Activated T-cell treated with anti-CD3 and anti-CD28 coated beads for 1 hour (primary cell): ENCODE data around the gene MS4A2.
"Not testable (repeated sequence)": the region's sequence is repeated elsewhere in the genome, so short reads cannot be mapped to it uniquely, and the experiment has no call there.

Source experiments
- DNase-seq: peaks from one replicate; pipeline ENCODE4 v3.0.0-alpha.2; 2020; ENCODE audit warnings: low read depth

The MS4A2 gene

DNA sequence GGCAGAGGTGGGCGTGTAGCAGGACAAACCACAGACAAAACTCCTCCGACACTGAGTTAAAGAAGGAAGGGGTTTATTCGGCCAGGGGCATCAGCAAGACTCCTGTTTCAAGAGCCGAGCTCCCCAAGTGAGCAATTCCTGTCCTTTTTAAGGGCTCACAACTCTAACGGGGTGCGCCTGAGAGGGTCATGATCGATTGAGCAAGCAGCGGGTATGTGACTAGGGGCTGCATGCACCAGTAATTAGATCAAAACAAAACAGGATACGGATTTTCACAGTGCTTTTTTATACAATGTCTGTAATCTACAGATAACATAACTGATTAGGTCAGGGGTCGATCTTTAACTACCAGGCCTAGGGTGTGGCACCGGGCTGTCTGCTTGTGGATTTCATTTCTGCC, 12.9 kb downstream of the MS4A2 start:
- DNase-seq: not testable (repeated sequence)

- not testable (repeated sequence) for DNase-seq
Measured at GRCh38 chr11:60104471-60105115, 16.1 kb downstream of the MS4A2 start.

DNA sequence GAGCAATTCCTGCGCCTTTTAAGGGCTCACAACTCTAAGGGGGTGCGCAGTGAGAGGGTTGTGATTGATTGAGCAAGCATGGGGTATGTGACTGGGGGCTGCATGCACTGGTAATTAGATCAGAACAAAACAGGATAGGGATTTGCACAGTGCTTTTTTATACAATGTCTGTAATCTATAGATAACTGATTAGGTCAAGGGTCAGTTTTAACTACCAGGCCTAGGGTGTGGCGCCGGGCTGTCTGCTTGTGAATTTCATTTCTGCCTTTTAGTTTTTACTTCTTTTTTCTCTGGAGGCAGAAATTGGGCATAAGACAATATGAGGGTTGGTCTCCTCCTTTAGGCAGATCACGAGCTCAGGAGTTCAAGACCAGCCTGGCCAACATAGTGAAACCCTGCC, 20.2 kb downstream of the MS4A2 start:
- DNase-seq: not testable (repeated sequence)

DNA sequence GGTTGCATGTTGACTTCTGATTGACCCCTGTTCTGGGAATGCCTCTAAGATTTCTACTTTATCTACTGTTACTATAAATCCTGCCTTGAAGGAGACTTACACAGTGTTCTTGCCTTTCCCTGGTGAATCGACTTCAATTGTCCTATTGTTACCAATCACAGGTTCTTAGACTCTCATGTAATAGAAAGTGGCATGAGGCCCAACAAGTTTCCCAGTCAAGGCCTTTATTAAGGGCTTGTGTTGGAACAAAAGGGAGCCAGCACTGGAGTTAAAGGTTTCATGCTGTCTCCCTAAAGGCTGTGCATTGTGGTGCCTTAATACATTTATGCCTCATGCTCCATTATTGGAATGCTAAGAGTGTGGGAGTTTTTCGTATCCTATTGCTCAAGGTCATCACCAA, 23.3 kb downstream of the MS4A2 start:
- DNase-seq: no peak

GRCh38 chr11:60116996-60117790, 28.7 kb downstream of the MS4A2 start:
- no peak for DNase-seq

GRCh38 chr11:60118338-60118737, 29.9 kb downstream of the MS4A2 start:
- no peak for DNase-seq

DNA sequence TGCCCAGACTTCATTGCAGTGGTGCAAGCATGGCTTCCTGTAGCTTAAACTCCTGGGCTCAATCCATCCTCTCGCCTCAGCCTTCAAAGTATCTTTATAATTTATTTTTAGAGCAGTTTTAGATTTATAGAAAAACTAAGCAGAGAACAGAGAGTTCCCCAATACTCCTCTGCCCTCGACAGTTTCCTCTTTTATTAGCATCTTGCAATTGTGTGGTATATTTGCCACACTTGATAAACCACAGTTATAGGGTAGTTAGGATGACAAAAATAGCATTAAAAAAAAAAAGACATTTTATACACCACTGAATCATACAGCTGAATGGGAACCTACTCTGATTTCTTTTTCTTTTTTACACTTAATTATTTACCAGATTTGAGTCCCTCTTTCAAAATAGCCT, 31.2 kb downstream of the MS4A2 start:
- DNase-seq: no peak

DNA sequence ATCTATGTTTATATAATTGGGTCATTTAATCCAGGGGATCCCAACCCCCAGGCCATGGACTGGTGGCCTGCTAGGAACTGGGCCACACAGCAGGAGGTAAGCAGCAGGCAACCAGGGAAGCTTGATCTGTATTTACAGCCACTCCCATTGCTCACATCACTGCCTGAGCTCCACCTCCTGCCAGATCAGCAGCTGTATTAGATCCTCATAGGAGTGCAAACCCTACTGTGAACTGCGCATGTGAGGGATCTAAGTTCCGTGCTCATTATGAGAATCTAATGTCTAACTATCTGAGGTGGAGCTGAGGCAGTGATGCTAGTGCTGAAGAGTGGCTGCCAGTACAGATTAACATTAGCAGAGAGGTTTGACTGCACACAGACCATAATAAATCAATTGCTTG, 32.8 kb downstream of the MS4A2 start:
- no peak for DNase-seq

- DNase-seq: no peak
Measured at GRCh38 chr11:60122414-60123036, 34.1 kb downstream of the MS4A2 start.

GRCh38 chr11:60124802-60125432, 36.5 kb downstream of the MS4A2 start:
- DNase-seq: no peak

DNA sequence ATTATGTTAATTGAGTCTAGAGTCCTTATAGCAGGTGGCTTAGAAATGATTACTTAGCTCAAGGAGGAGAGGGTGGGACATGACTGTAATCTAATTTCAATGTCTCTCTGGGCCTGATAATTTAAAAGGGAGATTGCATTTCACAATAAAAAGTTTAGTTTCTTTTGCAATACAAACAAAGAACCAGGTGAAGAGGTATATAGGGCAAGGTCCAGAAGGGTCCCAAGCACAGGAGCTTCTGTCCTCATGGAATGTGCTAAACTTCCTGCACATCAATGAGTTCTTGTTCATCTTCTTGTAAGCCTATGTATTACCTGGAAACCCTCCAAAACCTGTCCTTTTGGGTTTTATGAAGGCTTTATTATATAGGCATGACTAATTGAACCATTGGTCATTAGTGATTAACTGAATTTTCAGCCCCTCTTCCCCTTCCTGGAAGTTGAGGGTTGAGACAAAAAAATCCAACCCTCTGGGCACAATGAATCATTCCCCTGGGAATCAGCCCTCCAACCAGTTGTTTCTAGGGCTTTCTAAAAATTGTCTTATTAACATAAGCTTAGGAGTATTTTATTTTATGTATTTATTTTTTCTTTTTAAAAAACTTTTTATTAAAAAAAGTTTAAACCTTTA, 37.6 kb downstream of the MS4A2 start:
- DNase-seq: no peak

- DNase-seq: no peak
Measured at GRCh38 chr11:60127311-60127811, 38.9 kb downstream of the MS4A2 start.

DNA sequence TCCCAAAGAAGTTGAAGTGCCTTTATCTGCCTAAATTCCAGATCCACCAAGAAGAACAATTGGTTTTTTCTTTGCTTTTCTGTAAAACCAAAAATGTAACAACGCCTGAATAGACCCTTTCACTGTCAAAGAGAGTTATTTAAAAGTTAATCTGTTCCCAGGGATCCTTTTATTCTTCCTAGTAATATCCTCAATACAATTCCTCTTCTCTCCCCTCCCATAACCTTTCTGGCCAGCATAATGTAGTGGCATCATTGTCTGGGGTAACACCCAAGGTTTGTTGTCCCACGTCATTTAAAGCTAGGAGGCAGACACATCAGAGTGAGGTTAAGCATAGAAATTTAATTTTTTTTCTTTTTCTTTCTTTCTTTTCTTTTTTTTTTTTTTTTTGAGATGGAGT, 39.9 kb downstream of the MS4A2 start:
- DNase-seq: no peak

DNA sequence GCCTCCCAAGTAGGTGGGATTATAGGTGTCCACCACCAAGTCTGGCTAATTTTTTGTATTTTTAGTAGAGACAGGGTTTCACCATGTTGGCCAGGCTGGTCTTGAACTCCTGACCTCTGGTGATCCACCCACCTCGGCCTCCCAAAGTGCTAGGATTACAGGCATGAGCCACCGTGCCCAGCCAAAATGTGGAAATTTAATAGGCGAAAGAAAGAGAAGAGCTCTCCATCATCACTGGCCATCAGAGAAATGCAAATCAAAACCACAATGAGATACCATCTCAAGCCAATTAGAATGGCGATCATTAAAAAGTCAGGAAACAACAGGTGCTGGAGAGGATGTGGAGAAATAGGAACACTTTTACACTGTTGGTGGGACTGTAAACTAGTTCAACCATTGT, 40.4 kb downstream of the MS4A2 start:
- DNase-seq: not testable (repeated sequence)

GRCh38 chr11:60129853-60130252, 41.4 kb downstream of the MS4A2 start:
- DNase-seq: no peak

DNA sequence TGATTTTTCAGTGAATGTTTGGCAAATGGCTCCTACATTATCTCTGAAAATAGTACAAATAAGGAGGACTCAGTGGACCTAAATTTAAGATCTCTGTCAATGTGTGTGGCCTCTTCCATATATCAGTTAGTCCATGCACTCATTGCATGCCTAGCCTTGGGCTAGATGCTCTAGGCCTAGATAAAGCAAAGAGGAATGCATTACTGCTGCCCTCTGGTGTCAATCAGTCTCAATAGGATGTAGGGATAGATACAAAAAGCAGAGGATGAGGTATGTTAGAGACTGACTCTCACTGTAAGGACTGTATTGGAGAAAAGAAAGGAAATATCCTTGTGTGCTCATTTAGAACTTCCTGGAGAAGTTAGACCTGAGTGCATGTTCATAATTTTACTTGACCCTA, 42.0 kb downstream of the MS4A2 start:
- DNase-seq: no peak

DNA sequence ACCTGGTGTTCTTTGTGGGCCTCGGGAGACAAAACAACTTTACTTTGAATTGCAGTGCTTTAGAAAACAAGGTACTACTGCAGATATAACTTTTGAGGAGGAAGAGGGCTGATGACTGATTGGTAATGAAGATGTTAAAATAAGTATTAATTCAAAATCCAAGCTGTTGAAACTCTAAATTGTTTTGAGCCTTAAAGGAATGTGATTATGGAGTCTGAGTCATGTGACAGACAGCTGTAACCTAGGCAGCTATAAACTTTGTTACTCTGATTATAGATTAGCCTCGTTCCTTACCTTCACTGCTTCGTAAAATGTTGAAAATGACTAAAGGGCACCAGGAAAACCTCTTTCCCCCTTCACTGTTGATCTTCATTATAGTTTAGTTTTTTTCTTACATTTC, 43.4 kb downstream of the MS4A2 start:
- no peak for DNase-seq

GRCh38 chr11:60133917-60134316, 45.5 kb downstream of the MS4A2 start:
- no peak for DNase-seq

- no peak for DNase-seq
Measured at GRCh38 chr11:60143768-60144167, 55.3 kb downstream of the MS4A2 start.

GRCh38 chr11:60145677-60146076, 57.2 kb downstream of the MS4A2 start:
- DNase-seq: no peak
